Peyer's patch (tissue), 4 donors: ENCODE results near the gene PLAAT5.

ENCODE experiments used
- POLR2A ChIP-seq, 2 donors: fragments of 450-650 bp; IDR thresholded peaks; one replicate each; pipeline ENCODE4 v1.5.1; 2017; ENCODE audit warnings: antibody characterized with exemption in 2 of 2, mild to moderate bottlenecking in 2 of 2, moderate library complexity in 2 of 2
- TF ChIP-seq, protein P1 (sequence below), 6 experiments: fragments of 450-650 bp in 4 of 6; fragments of 200-600 bp in 2 of 6; sonication (generic) in 1 of 6; IDR thresholded peaks; one replicate each; pipeline ENCODE4 v1.5.1; 2017 to 2019; ENCODE audit warnings: antibody characterized with exemption in 6 of 6, mild to moderate bottlenecking in 3 of 6, moderate library complexity in 1 of 6

GRCh38 chr11:63510360-63511047, 19.5 kb upstream of the PLAAT5 start:
- no peak for TF ChIP-seq POLR2A (IDR thresholded peaks at IDR 0.05)
- TF ChIP-seq, protein P1, sequence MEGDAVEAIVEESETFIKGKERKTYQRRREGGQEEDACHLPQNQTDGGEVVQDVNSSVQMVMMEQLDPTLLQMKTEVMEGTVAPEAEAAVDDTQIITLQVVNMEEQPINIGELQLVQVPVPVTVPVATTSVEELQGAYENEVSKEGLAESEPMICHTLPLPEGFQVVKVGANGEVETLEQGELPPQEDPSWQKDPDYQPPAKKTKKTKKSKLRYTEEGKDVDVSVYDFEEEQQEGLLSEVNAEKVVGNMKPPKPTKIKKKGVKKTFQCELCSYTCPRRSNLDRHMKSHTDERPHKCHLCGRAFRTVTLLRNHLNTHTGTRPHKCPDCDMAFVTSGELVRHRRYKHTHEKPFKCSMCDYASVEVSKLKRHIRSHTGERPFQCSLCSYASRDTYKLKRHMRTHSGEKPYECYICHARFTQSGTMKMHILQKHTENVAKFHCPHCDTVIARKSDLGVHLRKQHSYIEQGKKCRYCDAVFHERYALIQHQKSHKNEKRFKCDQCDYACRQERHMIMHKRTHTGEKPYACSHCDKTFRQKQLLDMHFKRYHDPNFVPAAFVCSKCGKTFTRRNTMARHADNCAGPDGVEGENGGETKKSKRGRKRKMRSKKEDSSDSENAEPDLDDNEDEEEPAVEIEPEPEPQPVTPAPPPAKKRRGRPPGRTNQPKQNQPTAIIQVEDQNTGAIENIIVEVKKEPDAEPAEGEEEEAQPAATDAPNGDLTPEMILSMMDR (IDR thresholded peaks at IDR 0.05): no peak
